H1 (cell line): ENCODE data around the gene RFX1. TPM values are rescaled to one million over a fixed set of nuclear protein-coding genes. Genes with fewer than 3 reads are reported as not detected.
A peak's percentile ranks its signal among the peaks of the same experiment; 100 is the strongest.

ENCODE experiments used
- CEBPB ChIP-seq: IDR thresholded peaks from 2 replicates; pipeline ENCODE4 v1.6.1; 2012; ENCODE audit warnings: low read depth, low read length
- CHD7 ChIP-seq: fragments of 300-600 bp; sonication (generic); IDR thresholded peaks from 2 replicates; pipeline ENCODE4 v1.7.1; 2012; ENCODE audit warnings: low read length, moderate library complexity, mild to moderate bottlenecking, inconsistent platforms; ENCODE audit not compliant: insufficient replicate concordance
- CREB1 ChIP-seq: IDR thresholded peaks from 2 replicates; pipeline ENCODE4 v1.6.1; 2012; ENCODE audit warnings: inconsistent platforms
- JUN ChIP-seq: IDR thresholded peaks from 2 replicates; pipeline ENCODE4 v1.6.1; 2011; ENCODE audit warnings: low read depth, mild to moderate bottlenecking, improper control_type of control experiment, low read length
- NANOG ChIP-seq: IDR thresholded peaks from 2 replicates; pipeline ENCODE4 v1.6.1; 2011; ENCODE audit warnings: low read length, low read depth, mild to moderate bottlenecking, inconsistent platforms; ENCODE audit not compliant: insufficient read depth, poor library complexity, severe bottlenecking
- NRF1 ChIP-seq: IDR thresholded peaks from 2 replicates; pipeline ENCODE4 v1.6.1; 2011; ENCODE audit warnings: mild to moderate bottlenecking, low read depth, low read length, improper control_type of control experiment
- SIN3A ChIP-seq, 2 experiments: IDR thresholded peaks in 1 of 2; conservative IDR thresholded peaks in 1 of 2; 2 replicates each; pipeline ENCODE4 v1.6.1; 2011 to 2012; ENCODE audit warnings: low read length in 2 of 2, improper control_type of control experiment in 1 of 2, low read depth in 1 of 2, mild to moderate bottlenecking in 1 of 2
- TAF1 ChIP-seq: IDR thresholded peaks from 2 replicates; pipeline ENCODE4 v1.6.1; 2011; ENCODE audit warnings: mild to moderate bottlenecking, low read depth, low read length
- TAF7 ChIP-seq: optimal IDR thresholded peaks from 2 replicates; pipeline ENCODE3; 2011; ENCODE audit warnings: low read depth, mild to moderate bottlenecking, inconsistent platforms, low read length, moderate library complexity, borderline replicate concordance
- ZNF274 ChIP-seq: IDR thresholded peaks from 2 replicates; pipeline ENCODE4 v1.7.0; 2012; ENCODE audit warnings: low read length, borderline replicate concordance; ENCODE audit errors: extremely low read depth
- polyA plus RNA-seq, 7 experiments: library from polyadenylated mRNA; depleted of rRNA in 3 of 7; stranded (reverse) in 5 of 7; unstranded in 2 of 7; fragments of >200 nt in 5 of 7; fragments of 200-250 nt in 2 of 7; gene quantifications; 1 replicate in 5 of 7; 2 replicates in 1 of 7; 4 replicates in 1 of 7; pipeline versions ENCODE4 v1.2.1 to v1.2.3, GENCODE V29; 2011 to 2013; ENCODE audit warnings: missing spikeins in 2 of 7, mixed read lengths in 2 of 7
- total RNA-seq: library from RNA; stranded (reverse); fragmentation: NEBNext Ultra II Directional; extraction: Animal tissue kit (Norgen Biotek cat#: 25700); gene quantifications from 2 replicates; pipeline ENCODE4 v1.2.1, GENCODE V29; 2021

Gene RFX1
- total and polyA plus RNA-seq, 2 of the 8 experiments (the other 6 are each of a cell fraction or from before 2014, with no cell fraction given) = 4.9 to 17.0 TPM

GRCh38 chr19:14006085-14006765 is at the start of gene RFX1 (continued):
- TF ChIP-seq TAF7 = no peak
- TF ChIP-seq CHD7 = no peak
- TF ChIP-seq NANOG = peak; percentile 15
- TF ChIP-seq NRF1 = peak; percentile 98
- TF ChIP-seq TAF1 = no peak
- TF ChIP-seq CREB1 = peak; percentile 88; the same call in 1 of the 2 replicates
- TF ChIP-seq ZNF274 = no peak
- peak; percentile 76 to 86; a peak in 2 of 4 replicates for TF ChIP-seq SIN3A (conservative IDR thresholded peaks at IDR 0.05 in 1 of 2, IDR thresholded peaks at IDR 0.05 in 1 of 2; ENCODE audit: low read depth in 1 of 2, low read length in 2 of 2)
- TF ChIP-seq JUN = no peak
- 0 out of 2 replicates have a peak, but pooled peaks have one; percentile 25 for TF ChIP-seq CEBPB
